Measurements from ENCODE around the gene SERPINA5.

- TF ChIP-seq, protein P1, sequence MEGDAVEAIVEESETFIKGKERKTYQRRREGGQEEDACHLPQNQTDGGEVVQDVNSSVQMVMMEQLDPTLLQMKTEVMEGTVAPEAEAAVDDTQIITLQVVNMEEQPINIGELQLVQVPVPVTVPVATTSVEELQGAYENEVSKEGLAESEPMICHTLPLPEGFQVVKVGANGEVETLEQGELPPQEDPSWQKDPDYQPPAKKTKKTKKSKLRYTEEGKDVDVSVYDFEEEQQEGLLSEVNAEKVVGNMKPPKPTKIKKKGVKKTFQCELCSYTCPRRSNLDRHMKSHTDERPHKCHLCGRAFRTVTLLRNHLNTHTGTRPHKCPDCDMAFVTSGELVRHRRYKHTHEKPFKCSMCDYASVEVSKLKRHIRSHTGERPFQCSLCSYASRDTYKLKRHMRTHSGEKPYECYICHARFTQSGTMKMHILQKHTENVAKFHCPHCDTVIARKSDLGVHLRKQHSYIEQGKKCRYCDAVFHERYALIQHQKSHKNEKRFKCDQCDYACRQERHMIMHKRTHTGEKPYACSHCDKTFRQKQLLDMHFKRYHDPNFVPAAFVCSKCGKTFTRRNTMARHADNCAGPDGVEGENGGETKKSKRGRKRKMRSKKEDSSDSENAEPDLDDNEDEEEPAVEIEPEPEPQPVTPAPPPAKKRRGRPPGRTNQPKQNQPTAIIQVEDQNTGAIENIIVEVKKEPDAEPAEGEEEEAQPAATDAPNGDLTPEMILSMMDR (conservative IDR thresholded peaks at IDR 0.05 in 1 of 2, IDR thresholded peaks at IDR 0.05 in 1 of 2; ENCODE audit: low read depth in 1 of 2, low read length in 2 of 2): no peak
- TF ChIP-seq EZH2 (IDR thresholded peaks at IDR 0.05; ENCODE audit: low read length, missing control alignments): no peak
These were observed 17.8 kb downstream of the SERPINA5 start for GRCh38 chr14:94598816-94599655.

All from fibroblast of lung (primary cell).